Mesendoderm (in vitro differentiated cells): Measurements from ENCODE around the gene CAMSAP3.

Experiments used
- DNase-seq: peaks from one replicate; pipeline ENCODE4 v3.0.0; 2013
- H2AK5ac ChIP-seq: 2 replicates; pipeline ENCODE4 v1.6.1; 2013; ENCODE audit warnings: low read length, inconsistent platforms
- H2BK120ac ChIP-seq: 2 replicates; pipeline ENCODE4 v1.6.1; 2013; ENCODE audit warnings: low read depth, mild to moderate bottlenecking, low read length, moderate library complexity, mixed read lengths
- H2BK15ac ChIP-seq: replicated peaks from 2 replicates; pipeline ENCODE4 v1.6.1; 2013; ENCODE audit warnings: low read depth, mild to moderate bottlenecking, moderate library complexity
- H2BK5ac ChIP-seq: 2 replicates; pipeline ENCODE4 v1.6.1; 2013; ENCODE audit warnings: low read length, inconsistent platforms
- H3K18ac ChIP-seq: 2 replicates; pipeline ENCODE4 v1.6.1; 2013; ENCODE audit warnings: mild to moderate bottlenecking, low read length, mixed read lengths
- H3K23ac ChIP-seq: one replicate; pipeline ENCODE4 v1.6.1; 2013; ENCODE audit warnings: low read length
- H3K27ac ChIP-seq: 2 replicates; pipeline ENCODE4 v1.5.1; 2013; ENCODE audit warnings: low read depth, mild to moderate bottlenecking, inconsistent platforms, low read length, moderate library complexity
- H3K27me3 ChIP-seq: 2 replicates; pipeline ENCODE4 v1.6.1; 2013; ENCODE audit warnings: low read length, control low read depth, mild to moderate bottlenecking, inconsistent platforms; ENCODE audit not compliant: insufficient read depth, poor library complexity
- H3K36me3 ChIP-seq: 2 replicates; pipeline ENCODE4 v1.6.1; 2013; ENCODE audit warnings: low read length, inconsistent platforms; ENCODE audit not compliant: control insufficient read depth, insufficient read depth
- H3K4ac ChIP-seq: one replicate; pipeline ENCODE4 v1.6.1; 2013; ENCODE audit warnings: low read depth, mild to moderate bottlenecking, low read length, moderate library complexity
- H3K4me1 ChIP-seq: 2 replicates; pipeline ENCODE4 v1.6.1; 2013; ENCODE audit warnings: low read depth, low read length, inconsistent platforms; ENCODE audit not compliant: control insufficient read depth
- H3K4me2 ChIP-seq: 2 replicates; pipeline ENCODE4 v1.6.1; 2013; ENCODE audit warnings: low read length
- H3K4me3 ChIP-seq: 2 replicates; pipeline ENCODE4 v1.5.1; 2013; ENCODE audit warnings: mild to moderate bottlenecking, low read length
- H3K56ac ChIP-seq: one replicate; pipeline ENCODE4 v1.6.1; 2013; ENCODE audit warnings: low read length
- H3K79me1 ChIP-seq: 2 replicates; pipeline ENCODE4 v1.6.1; 2013; ENCODE audit warnings: low read length, inconsistent platforms
- H3K79me2 ChIP-seq: 2 replicates; pipeline ENCODE4 v1.6.1; 2013; ENCODE audit warnings: mild to moderate bottlenecking, low read length; ENCODE audit not compliant: control insufficient read depth, insufficient read depth
- H3K9ac ChIP-seq: 2 replicates; pipeline ENCODE4 v1.6.1; 2013; ENCODE audit warnings: low read length, inconsistent platforms
- H4K5ac ChIP-seq: one replicate; pipeline ENCODE4 v1.6.1; 2013; ENCODE audit warnings: low read length
- H4K8ac ChIP-seq: one replicate; pipeline ENCODE4 v1.6.1; 2013; ENCODE audit warnings: low read depth, mild to moderate bottlenecking, control low read depth, low read length, moderate library complexity
- WGBS: extraction: QIAGEN DNeasy Blood & Tissue Kit; methylation state at CpG from one replicate; pipeline ENCODE4 v1.1.7; 2013; ENCODE audit warnings: low lambda C conversion rate, missing lambda C conversion rate; ENCODE audit not compliant: insufficient coverage; ENCODE audit errors: extremely low coverage; 5-methylcytosine and 5-hydroxymethylcytosine counted together

CAMSAP3 gene

GRCh38 chr19:7606289-7606688 lies 10.6 kb downstream of the CAMSAP3 start:
- Histone ChIP-seq H3K4me1 (no peaks in the 10 kb centered on the region), H3K27ac (no peak overlapping the region), H3K9ac (no peak overlapping the region), H2BK5ac (no peak overlapping the region), H3K4ac (no peak overlapping the region), H4K8ac (no peak overlapping the region), H3K4me2 (no peak overlapping the region), H3K4me3 (no peak overlapping the region), H3K18ac (no peak overlapping the region), H3K23ac (no peak overlapping the region), H4K5ac (no peak overlapping the region), H3K27me3 (no peaks in the 10 kb centered on the region), H2AK5ac (no peak overlapping the region), H2BK120ac (no peak overlapping the region), H2BK15ac (no peak overlapping the region), H3K79me2 (no peaks in the 10 kb centered on the region), H3K56ac (no peak overlapping the region), H3K79me1 (peaks cover 2% of the 10 kb centered on the region), H3K36me3 (no peaks in the 10 kb centered on the region)
- no peak for DNase-seq
- WGBS = no CpG with 5 or more reads among the region's 17 CpGs

- Histone ChIP-seq H3K56ac (no peak overlapping the region), H3K27ac (no peak overlapping the region), H2BK15ac (no peak overlapping the region), H3K4ac (no peak overlapping the region), H3K79me2 (no peaks in the 10 kb centered on the region), H2AK5ac (no peak overlapping the region), H2BK120ac (no peak overlapping the region), H3K4me2 (no peak overlapping the region), H3K79me1 (peaks cover 2% of the 10 kb centered on the region), H2BK5ac (no peak overlapping the region), H4K8ac (no peak overlapping the region), H3K4me3 (no peak overlapping the region), H3K36me3 (no peaks in the 10 kb centered on the region), H3K23ac (no peak overlapping the region), H3K4me1 (no peaks in the 10 kb centered on the region), H3K27me3 (no peaks in the 10 kb centered on the region), H3K9ac (no peak overlapping the region), H4K5ac (no peak overlapping the region), H3K18ac (no peak overlapping the region)
- no CpG with 5 or more reads among the region's 10 CpGs for WGBS
- DNase-seq = no peak
These were observed 11.7 kb downstream of the CAMSAP3 start for GRCh38 chr19:7607212-7607873.

- Histone ChIP-seq H3K4me3 (no peak overlapping the region), H3K23ac (no peak overlapping the region), H4K8ac (no peak overlapping the region), H2BK15ac (no peak overlapping the region), H2BK120ac (no peak overlapping the region), H3K9ac (no peak overlapping the region), H3K56ac (no peak overlapping the region), H4K5ac (no peak overlapping the region), H3K27ac (no peak overlapping the region), H3K4me2 (no peak overlapping the region), H3K27me3 (no peaks in the 10 kb centered on the region), H2AK5ac (no peak overlapping the region), H3K36me3 (no peaks in the 10 kb centered on the region), H3K4me1 (no peaks in the 10 kb centered on the region), H3K4ac (no peak overlapping the region), H3K18ac (no peak overlapping the region), H2BK5ac (no peak overlapping the region), H3K79me1 (peaks cover 2% of the 10 kb centered on the region), H3K79me2 (no peaks in the 10 kb centered on the region)
- WGBS = no CpG with 5 or more reads among the region's 25 CpGs
- DNase-seq = no peak
These were observed 12.4 kb downstream of the CAMSAP3 start for GRCh38 chr19:7607874-7608560.

GRCh38 chr19:7610491-7611240 lies 15.0 kb downstream of the CAMSAP3 start:
- WGBS = no CpG with 5 or more reads among the region's 31 CpGs
- Histone ChIP-seq H3K79me2 (no peaks in the 10 kb centered on the region), H3K23ac (no peak overlapping the region), H2BK15ac (no peak overlapping the region), H2BK120ac (no peak overlapping the region), H2BK5ac (no peak overlapping the region), H3K56ac (no peak overlapping the region), H3K4ac (no peak overlapping the region), H3K4me3 (no peak overlapping the region), H3K27ac (no peak overlapping the region), H3K4me2 (no peak overlapping the region), H3K79me1 (peaks cover under 1% of the 10 kb centered on the region), H3K36me3 (no peaks in the 10 kb centered on the region), H3K4me1 (no peaks in the 10 kb centered on the region), H3K18ac (no peak overlapping the region), H3K9ac (no peak overlapping the region), H4K8ac (no peak overlapping the region), H3K27me3 (no peaks in the 10 kb centered on the region), H4K5ac (no peak overlapping the region), H2AK5ac (no peak overlapping the region)
- DNase-seq = no peak

GRCh38 chr19:7611541-7612279 lies 16.0 kb downstream of the CAMSAP3 start:
- Histone ChIP-seq H2BK120ac (no peak overlapping the region), H2AK5ac (no peak overlapping the region), H3K56ac (no peak overlapping the region), H2BK5ac (no peak overlapping the region), H3K79me2 (no peaks in the 10 kb centered on the region), H2BK15ac (no peak overlapping the region), H3K4me3 (no peak overlapping the region), H4K8ac (no peak overlapping the region), H3K79me1 (no peaks in the 10 kb centered on the region), H3K27me3 (no peaks in the 10 kb centered on the region), H3K9ac (no peak overlapping the region), H3K27ac (no peak overlapping the region), H3K4me1 (no peaks in the 10 kb centered on the region), H4K5ac (no peak overlapping the region), H3K36me3 (no peaks in the 10 kb centered on the region), H3K4me2 (no peak overlapping the region), H3K23ac (no peak overlapping the region), H3K4ac (no peak overlapping the region), H3K18ac (no peak overlapping the region)
- WGBS = no CpG with 5 or more reads among the region's 41 CpGs
- no peak for DNase-seq
